GM21381 (cell line): Measurements from ENCODE around the gene AUTS2.

Source experiments
- ATAC-seq: cut with Tn5 transposase; IDR thresholded peaks from one replicate; pipeline ENCODE4 v1.9.1; 2021; ENCODE audit warnings: mild to moderate bottlenecking, moderate library complexity; ENCODE audit not compliant: unreplicated experiment

AUTS2 gene

DNA sequence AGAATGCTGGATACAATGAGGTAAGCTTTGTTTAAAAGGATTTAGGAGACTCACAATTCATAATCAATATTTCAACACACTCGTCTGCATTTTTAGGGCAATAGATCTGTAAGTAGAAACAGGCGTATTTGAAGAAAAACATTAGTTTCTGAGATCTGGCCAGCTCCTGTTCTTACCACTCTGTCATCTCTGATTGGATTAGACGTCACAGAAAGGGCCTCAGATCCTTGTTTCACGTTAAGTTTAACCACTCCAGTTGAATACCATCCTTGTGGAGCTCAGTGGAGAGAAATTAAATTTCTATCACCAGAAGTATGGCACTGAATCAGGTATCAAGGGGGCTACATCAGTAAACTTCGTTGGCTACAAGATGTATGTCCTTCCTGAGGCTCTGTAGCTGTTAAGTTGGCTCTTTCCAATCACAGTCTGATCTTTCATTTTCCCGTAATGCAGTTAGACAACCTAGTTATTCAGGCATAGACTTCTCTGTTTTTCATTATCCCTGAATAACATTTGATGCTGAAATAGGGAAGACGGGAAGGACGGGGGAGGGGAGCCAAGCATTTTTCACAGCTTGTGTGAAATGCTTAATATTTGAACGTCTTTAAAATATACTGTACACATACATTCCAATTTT lies 874.4 kb downstream of the AUTS2 start:
- no peak for ATAC-seq

DNA sequence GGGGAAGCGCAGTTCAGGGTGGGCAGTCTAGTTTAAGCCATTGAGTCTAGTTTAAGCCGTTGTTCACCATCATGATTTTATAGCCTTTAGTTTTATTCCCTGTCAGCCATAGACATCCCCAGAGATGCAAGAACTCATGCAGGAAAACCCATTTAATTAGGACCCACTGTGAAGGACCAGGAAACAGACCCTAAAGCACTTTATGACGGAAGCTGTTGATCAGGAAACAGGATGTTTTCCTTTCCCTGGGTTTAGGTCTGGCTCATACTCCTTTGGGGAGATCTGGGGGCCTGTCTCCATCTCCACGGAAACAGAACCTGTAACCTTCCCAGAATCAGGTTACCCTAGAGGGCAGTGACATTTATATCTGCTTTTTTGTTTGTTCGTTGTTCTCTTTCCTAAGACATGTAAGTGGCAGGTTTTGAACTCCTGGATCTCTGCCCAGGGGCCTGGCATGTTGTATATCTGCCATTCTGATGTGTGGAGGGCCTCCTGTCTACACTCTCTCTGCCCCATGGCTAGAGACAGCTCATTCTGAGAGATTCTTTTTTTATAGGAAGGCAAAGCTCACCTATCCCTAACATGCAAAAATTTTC lies 876.5 kb downstream of the AUTS2 start:
- ATAC-seq, result no peak

DNA sequence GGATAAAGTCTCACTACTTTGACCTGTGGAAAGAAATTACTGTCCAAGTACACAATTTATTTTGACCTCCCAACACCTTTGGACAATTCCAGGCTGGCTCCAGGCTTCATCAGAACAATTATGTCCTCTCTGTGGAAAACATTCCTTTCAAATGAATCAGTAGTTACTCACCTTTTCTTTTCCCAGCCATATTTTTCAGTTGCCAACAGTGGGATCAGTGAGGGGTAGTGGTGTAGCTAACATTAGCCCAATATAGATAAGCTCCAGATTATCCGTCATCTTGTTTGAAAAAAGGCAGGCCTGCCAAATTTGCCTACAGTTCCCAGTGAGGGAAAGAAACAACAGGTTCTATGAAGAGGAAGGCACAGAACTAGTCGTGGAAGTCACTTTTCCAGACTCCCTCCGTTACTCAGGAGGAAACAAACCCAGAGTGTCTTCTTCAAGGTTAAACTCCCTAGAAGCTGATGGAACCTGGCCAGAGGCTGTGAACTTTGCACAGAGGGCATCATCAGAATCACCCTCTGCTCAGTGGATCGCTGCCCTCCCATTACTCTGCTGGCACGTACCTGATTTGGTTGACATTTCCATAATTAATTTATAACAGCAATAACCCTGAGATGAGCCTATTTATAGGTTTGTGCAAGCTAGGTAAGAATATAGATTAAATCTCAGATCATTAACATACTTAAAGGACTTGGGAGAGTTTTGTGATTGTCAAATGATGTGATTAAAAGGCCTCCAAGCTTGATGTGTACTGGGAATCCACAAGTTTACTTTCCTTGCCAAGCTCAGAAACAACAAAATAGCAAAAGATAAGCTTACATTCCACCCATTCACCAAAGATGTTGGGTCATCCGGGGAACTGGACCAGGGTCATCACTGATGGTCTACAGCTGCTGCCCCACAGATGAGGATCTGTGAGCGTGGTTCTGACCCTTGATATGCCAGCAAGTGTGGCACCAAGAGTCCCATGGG lies 879.0 kb downstream of the AUTS2 start:
- ATAC-seq, result no peak

DNA sequence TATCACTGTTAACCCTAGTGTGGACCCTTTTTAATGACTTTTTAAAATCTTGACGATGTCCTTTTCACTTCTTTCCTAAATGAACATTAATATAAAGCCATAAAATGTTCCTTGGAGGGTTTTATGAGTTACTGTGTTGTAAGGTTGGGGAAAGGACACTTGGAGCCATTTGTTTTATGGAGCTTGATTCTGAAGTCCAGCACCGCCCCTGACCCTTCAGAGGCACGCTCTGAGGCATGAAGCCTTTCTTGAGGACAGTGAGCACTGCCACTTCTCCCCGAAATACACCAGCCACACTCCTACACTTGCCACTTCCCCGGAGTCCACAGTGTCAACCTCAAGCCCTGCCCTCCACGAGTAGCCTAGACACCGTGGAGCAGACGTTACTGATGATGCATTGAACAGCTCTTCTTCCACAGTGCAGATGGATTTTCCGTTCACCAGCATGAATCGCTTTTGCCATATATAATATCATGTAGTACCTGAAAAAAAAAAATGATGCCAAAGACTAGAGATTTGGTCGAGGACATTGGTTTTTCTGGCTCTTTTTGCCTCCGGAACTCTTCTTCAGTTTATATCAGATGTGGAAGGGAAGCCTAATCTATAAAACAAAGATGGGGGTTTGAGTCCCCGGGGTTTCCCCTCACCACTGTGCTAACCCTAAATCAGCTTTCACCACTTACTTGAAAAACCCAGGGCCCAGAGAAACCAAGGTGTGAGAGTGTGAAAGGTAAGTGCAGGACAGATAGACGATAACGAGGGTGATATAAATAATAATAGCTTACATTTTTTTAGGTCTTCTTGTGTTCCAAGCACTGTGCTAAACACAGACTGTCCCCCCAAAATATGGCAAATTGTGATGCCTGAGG lies 881.1 kb downstream of the AUTS2 start:
- no peak for ATAC-seq

DNA sequence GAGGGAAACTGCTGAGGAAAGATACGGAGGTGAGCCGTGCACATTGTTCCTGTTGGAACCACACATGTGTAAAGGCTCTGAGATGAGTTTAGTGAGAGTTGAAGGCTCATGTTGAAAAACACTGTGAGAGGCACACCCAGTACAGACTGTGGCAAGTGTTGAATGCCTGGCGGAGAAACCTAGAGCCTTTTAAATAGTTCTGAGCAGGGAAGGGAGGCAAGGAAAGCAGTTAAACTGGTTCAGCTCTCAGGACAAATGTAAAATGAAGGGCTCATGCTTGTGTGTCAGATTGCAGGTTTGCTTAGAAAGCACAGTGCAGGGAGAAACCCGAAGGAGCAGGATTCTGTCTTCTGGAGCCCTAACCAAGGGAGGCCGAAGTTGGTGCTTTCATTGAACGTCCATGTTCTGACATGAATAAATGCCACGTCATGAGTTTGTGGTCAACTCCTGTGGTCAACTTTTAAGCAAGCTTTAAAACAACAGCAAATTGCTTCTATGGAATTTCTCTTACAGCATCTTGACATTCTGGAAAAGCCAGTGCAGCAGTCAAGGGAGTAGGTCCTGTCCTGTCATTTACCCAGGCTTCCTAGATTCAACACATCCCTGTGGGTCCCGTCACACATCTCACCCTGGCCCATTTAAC lies 882.8 kb downstream of the AUTS2 start:
- no peak for ATAC-seq

DNA sequence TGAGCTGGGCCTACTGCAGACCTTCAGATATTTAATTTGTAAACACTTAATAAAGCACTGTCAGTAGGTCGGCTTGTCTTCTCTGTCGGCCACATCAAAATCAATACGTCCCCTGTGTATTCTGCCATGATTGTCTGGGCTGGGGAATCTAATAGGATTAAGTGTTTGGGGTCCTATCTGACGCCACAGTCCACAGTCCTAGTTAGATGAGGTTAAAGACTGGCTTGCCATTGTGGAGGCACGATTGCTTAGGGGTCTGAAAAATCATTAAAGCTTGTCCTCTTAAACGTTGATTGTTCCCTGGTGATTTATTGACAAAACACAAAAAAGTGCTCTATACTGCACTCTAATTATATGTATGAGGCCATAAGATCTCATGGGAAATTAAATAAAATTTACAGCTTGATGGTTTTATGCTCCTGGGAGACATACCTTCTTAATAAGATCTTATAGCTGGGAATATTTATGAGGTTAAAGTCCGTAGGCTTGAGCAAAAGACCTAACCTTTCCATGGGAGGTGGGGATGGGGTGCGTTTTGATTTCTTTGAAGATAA lies 883.4 kb downstream of the AUTS2 start:
- no peak for ATAC-seq

DNA sequence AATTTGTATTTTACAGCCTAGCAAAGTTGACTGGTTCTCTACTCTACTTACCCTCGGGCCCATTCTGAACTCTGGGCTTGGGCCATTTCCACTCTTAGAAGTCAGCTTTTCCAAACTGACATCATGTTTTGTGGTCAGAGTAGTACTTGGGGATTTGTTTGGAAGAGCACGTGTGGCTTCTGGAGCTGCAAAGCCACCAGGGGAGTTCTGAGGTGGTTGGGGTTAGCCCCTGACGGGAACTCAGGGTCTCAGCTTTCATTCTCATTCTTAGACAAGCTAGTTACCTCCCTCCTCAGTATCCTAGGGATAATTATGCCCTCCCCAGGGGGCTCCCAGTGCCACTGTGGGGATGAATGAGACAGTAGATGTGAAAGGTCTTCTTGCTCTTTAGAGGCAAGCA lies 886.0 kb downstream of the AUTS2 start:
- no peak for ATAC-seq

DNA sequence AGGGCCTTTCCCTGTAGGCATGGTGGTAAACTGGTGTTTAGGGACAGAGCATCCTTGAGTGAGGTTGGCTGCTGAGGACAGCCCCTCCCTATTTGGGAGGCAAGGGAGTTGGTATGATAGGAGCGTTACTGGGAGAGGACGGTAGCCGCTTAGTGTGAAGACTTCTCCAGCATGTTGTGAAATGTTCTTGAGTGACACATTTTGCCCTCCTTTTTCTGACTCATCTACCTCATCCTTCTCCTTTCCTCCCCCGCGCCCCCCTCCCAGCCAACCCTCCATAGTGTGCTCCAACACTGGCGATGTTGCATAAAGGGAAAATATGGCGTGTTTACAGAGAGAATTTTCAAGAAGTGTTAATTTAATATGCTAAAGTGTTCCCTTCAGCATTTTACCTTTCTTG lies 888.7 kb downstream of the AUTS2 start:
- no peak for ATAC-seq

DNA sequence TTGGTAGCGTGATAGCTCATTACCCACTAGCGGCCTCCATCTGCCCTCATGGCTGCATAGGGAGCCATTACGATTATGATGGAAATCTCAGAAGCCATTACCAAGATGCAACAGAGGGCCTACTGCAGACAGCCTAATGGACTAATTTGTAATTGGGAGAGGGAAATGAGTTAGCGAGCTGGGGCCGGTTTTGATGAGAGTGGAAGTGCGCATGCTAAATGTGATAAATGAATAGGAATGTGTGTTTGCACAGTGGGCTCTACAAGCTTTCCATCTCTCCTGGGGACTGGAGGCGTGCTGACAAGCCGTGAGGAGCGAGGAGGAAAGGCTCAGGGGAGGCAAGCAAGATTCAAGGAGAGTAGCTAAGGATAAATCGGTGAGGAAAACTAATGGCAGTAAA lies 889.2 kb downstream of the AUTS2 start:
- no peak for ATAC-seq

DNA sequence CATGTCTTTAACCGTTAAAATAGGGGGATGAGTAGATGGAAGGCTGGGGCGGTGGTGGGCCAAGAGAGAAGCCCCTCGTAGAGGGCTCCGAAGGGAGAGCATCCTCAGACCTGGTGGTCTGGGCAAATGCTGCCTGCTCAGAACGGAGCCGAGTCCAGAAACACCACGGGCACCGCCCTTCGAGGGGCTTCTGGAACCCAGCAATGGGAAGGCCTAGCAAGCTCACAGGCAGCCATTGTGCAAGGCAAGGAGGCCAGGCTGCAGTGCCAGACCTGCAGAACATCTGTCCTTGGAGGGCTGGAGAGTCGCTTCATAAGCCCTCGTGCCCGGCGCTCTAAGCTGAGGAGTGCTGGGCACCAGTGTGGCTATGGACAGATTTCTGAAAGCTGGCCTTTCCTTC lies 889.6 kb downstream of the AUTS2 start:
- ATAC-seq, result no peak

DNA sequence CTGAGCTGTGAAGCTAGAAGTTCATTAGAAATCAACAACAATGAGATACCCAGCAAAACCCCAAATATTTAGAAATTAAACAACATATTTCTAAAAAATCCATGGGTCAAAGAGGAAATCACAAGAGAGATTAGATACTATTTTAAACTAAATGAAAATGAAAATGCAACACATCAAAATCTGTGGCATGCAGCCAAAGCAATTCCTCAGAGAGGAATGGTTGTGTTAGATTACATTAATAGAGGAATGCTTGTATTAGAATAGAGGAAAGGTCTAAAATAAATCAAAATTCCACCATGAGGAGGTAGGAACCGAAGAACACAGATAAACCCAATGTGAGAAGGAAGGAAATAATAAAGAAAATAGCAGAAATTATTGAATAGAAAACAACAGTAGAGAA lies 891.5 kb downstream of the AUTS2 start:
- no peak for ATAC-seq

DNA sequence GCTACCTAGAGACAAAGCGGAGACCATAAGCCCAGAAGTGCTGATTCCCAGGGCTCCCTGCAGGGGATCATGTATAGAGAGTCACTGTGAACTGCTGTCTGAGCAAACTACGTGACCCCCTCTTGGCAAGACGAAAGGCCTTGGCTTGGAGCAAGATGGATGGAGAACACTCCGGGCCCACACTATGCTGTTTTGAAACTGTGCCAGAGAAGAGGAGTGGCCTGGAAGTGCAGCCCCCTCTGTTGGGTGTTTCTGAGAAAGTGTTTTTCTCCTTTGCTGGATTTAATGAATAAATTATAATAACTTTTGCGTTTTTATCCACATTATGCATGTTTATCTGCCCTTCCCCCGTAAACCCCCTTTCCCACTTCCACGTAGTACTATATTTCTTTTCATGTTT lies 894.4 kb downstream of the AUTS2 start:
- no peak for ATAC-seq

DNA sequence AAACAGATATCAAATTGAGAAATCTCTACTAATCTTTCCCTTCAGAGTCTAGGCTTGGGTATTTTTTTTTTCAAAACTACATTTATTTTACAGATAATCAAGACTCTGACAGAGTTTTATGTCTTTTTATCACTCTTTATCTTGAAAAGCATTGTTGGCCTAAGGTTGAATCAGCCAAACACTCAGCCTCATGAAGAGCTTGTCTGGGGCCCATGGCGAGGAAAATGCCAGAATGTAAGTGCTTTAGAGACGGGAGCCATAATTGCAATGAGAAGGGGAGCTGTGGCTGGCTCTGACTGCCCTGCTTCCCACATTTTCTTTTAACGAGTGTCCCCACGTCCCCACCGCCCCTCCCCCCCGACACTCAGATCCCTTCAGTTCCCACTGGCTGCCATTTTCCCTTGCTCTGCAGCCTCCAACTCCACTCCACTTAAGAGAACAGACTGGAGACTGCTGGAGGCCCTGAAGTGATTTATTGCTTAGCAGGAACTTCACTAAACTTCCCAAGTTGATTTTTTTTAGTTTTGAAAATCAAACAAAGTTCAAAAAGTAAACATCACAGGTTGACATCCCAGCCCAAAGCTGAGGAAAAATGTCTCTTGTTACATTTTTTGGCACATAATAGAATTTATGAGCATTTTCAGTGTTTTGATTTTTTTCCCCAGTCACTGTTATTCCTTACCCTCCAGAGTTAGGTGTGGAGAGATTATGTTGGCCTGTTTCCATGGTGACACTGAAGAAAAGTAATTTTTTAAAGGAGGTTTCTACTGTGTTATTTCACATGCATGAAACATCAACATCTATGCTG lies 896.2 kb downstream of the AUTS2 start:
- no peak for ATAC-seq

DNA sequence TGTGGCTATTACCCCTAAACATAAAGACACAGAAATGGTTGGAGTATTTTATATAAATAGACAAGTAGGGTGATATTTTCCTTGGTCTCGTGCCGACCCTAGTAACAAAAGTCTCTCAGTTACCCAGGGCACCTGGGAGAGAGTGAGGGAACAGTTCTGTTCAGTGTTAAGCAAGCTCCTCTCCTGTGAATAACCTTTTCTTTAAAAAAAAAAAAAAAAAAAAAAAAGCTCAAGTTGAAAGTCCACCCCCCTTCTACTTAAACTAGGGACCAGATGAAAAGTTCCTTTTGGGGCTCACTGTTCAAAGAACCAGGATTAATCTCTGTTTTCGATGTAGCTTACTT lies 896.7 kb downstream of the AUTS2 start:
- no peak for ATAC-seq

DNA sequence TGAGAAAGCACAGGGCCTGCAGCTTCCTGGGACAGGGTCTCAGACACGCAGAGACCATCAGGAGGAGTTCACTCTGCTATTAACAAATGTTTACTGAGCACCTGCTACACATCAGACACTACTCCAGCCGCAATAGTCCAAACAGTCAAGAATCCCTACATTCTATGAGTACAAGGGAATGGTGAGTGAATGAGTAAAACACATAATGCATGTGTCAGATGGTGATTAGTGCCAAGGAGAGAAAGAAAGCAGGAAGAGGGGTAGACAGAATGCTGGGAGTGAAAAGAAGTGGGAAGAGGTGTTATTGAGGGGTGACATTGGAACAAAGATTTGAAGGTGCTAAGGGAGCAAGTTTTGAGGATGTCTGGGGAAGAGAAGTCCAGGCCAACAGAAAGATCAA lies 899.5 kb downstream of the AUTS2 start:
- no peak for ATAC-seq

DNA sequence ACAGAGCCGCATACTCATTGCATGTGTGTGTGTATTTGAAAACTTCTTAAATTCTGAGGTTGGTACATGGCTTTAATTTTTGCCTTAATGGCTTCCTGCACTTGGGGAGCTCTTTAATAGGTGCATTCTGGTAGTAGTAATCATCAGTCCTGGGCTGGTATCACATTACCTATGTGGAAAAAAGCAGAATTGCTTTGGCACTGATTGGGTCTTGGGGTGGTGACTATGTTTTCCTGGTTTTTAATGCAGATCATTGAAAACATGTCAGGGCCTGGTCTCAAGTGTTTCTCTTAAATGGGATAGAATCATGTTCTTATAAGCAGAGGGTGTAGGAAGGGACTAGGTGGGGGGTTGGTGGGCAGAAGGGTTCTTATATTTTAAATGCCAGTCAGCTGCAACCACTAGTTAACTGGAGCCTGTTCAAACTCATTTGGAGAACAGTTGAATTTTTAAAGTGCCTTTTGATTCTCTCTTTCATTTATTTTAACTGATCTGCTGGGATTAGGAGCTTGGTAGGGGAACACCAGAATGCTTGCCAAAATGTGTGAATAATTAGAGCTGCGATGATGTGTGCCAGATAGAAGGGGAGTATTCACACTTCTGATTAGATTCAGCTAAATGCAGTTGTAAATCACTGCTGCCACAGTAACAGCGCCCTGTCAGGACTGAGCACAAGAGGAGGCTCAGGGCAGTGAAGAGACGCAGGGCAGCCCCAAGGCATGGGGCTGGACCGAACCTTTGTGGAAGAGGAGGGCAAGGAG lies 900.1 kb downstream of the AUTS2 start:
- ATAC-seq, result no peak

DNA sequence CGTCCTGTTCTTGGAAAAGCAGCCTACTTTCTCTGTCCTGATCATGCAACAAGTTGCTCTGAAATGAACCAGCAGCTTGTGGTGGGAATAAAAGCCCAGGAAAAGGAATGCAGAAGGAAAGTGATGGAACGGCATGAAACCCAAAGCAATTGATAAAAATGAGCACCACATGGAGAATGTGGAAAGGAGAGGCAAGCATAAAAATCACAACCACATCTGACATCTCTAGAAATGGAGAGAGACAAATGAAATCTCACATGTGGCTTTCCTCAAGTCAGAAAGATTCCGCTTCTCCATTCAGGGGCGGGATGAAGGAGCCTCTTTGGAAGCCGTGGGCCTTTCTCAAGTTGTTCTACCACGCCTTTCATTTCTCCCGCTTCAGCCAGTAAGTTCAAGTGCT lies 902.0 kb downstream of the AUTS2 start:
- no peak for ATAC-seq

DNA sequence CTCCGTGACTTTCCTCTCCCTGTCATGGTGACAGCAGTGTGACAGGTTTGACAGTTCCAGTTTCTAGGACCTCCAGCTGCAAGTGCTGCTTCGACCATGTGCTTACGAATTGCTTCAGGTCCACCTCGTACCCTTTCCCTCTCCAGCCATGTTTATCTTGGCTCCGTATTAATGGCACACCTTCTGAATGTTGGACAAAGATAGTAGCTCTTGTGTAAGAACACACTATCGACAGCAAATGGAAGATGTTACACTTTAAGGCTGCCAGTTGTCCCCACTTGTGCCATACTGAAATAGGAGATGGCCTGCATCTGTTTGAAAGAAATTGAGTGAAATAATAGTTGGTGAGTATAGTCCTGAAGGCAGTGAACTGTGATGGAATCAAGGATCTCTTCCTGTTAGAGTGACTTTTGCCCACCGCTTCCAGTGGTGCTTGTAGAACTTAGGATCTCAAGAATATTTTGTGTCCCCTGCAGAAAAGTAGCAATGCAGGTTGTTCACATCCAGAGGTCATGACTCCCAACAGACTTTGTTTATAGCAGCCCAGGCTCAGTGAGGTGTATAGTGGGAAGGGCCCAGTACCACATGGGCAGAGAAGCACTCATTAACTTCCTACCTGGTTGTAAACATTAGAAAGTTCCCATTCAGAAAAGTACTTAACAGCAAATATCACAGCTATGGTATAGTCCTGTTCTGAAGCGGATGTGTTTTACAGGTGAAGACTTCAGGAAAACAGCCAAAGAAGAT lies 904.0 kb downstream of the AUTS2 start:
- ATAC-seq, result no peak
